ENCODE measurements around the gene SIX2.

DNA sequence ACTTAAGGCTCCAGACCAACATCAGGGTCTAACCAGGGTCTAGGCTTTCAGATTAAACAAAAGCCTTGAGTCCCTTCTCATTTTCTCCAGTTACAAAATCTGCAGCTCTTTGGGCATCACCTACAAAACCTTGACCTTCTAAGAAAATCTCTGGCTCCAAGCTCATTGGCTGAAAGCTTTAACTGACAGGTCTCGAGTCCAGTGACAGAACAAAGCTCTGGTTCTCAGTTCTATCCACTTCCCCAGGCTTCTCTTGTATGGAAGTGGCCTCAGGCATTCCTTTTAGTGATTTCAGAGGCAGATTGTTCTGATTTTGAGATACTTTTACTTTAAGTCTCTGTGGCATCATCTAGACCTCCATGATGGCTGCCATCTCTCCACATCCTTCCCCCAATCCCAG, 11.3 kb downstream of the SIX2 start:
- TF ChIP-seq POLR2A (IDR thresholded peaks at IDR 0.05) = no peak
- TF ChIP-seq, protein P1, sequence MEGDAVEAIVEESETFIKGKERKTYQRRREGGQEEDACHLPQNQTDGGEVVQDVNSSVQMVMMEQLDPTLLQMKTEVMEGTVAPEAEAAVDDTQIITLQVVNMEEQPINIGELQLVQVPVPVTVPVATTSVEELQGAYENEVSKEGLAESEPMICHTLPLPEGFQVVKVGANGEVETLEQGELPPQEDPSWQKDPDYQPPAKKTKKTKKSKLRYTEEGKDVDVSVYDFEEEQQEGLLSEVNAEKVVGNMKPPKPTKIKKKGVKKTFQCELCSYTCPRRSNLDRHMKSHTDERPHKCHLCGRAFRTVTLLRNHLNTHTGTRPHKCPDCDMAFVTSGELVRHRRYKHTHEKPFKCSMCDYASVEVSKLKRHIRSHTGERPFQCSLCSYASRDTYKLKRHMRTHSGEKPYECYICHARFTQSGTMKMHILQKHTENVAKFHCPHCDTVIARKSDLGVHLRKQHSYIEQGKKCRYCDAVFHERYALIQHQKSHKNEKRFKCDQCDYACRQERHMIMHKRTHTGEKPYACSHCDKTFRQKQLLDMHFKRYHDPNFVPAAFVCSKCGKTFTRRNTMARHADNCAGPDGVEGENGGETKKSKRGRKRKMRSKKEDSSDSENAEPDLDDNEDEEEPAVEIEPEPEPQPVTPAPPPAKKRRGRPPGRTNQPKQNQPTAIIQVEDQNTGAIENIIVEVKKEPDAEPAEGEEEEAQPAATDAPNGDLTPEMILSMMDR (IDR thresholded peaks at IDR 0.05) = no peak
